Brain pericyte (primary cell): Measurements from ENCODE around the gene POLRMT.

ENCODE experiments used
- DNase-seq: peaks from one replicate; pipeline ENCODE4 v3.0.0-alpha.2; 2012; ENCODE audit warnings: low read depth, low spot score

The POLRMT gene

DNA sequence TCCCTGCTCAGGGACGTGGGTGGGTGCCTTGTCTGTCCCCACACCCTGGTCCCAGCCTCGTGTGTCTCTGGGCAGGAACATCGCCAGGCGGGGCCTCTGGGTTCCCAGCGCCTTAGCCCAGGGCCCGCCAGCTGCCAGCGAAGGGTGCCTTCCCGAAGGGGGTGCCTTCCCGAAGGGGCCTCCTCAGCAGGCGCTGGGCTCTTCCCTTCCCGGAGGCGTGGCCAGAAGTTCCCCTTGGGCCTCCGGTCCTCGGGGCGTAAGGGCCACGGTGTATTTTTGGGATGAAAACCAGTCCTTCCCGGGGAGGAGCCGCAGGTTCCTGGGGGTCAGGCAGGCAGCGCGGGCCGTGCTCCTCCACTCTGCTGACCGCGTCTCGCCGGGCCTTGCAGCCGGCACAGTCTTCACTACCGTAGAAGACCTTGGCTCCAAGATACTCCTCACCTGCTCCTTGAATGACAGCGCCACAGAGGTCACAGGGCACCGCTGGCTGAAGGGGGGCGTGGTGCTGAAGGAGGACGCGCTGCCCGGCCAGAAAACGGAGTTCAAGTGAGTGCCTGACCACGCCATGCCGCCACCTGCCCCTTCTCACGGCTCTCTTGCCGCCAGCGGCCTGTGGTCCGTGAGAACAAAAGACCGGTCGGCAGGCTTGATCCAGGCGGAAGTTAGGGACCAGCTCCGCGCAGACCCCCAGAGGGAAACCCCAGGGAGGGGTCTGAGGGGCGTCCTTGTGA is 54.1 kb downstream of the POLRMT start:
- DNase-seq: no peak

DNA sequence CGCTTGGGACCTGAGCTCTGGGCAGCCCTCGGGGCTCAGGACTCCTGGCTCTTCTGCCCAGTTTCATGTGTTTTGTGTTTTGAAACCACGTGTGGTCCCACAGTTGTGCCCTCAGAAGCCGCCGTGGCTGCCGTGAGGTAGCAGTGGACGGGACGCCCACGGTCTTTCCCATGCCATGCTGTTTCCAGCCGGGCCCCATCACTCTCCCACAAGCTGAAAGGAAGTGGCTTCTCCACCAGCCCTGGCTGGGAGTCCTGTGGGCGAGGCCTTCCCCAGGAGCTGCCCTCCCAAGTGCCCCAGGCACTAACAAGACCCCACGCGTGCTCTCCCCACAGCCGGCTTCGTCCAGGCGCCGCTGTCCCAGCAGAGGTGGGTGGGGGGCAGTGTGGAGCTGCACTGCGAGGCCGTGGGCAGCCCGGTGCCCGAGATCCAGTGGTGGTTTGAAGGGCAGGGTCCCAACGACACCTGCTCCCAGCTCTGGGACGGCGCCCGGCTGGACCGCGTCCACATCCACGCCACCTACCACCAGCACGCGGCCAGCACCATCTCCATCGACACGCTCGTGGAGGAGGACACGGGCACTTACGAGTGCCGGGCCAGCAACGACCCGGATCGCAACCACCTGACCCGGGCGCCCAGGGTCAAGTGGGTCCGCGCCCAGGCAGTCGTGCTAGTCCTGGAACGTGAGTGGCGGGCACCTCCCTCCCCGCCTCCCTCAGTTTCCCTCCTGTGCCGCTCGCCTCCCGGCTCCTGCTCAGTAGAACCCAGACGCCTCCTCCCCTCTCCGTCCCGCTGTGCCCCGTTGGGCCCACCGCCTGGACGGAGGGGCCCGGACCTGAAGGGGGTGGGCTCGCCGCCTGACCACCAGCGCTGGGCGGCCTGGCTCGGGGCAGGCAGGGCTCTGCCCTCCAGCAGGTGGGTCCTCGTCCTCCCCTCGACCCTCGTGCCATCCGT is 55.6 kb downstream of the POLRMT start:
- DNase-seq: no peak

DNA sequence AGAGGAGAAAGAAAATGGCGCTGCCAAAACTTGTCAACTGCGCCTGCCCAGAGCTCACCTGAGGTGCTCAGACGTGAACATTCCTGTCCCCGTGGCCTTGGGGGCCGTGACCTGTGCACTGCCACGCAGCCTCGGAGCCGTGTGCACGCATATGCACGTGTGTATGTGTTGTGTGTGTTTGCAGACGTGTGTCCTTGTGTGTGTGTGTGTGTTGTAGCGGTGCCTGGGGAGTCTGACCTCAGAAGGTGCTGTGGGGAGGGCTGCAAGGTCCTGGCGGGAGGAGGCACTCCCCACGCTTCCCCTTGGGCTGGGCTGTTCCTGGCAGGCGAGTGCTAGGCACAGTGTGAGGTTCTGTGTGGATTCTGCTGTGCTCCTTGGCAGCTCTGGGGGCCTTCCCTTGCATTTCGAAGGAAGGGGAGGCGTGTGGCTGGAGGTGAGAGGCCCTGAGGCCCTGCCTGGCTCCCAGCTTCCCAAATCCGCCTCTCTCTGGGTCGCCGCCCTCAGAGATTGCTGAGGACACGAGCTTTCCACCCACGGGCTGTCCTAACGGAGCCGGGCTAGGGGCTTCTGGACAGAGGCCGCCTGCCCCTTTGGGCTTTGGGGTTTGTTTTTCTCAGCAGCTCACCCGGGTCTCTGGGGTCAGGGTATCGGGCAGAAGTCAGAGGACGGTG is 56.4 kb downstream of the POLRMT start:
- DNase-seq: no peak

DNA sequence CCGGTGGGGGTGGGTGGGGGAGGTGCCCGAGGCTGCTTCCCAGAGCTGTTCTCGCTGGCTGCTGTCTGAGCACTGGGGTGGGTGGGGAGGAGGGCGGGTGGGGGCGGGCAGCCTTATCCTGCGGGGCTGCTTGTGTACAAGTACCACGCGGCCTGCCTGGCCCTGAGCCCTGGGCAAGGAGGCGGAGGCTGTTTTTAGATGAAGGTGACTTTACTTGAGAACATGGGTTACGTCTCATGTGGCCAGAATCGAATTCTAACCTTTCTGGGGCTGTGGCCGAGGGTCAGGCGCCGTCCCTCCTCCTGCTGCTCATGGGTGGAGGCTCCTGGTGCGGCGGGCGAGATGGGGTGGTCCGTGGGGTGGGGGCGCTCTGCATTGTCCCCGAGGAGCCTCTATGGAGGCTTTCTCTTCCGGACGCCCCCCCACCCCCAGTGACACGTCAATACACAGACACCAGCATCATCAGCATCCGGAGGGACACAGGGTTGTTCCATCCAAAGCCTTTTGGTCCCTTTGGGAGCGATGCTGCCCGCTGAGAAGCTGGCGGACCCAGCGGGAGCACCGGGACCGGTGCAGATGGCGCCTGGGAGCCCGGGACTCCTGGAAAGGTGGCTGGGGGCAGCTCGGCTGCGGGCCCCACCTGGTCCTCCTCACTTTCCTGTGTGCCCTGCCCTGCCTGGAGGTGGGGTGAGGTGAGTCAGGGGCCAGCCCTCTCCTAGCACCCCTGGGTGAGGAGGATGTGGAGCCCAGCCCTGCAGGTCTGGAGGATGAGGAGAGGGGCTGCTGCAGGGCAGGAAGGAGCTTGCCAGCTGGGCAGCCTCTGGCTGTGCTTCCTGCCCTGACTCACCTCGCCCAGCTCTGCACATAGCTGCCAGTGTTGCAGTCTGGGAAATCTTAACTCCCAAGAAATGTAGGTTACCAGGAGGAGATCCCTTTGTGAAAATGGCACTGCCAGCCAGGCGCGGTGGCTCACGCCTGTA is 57.5 kb downstream of the POLRMT start:
- DNase-seq: no peak

DNA sequence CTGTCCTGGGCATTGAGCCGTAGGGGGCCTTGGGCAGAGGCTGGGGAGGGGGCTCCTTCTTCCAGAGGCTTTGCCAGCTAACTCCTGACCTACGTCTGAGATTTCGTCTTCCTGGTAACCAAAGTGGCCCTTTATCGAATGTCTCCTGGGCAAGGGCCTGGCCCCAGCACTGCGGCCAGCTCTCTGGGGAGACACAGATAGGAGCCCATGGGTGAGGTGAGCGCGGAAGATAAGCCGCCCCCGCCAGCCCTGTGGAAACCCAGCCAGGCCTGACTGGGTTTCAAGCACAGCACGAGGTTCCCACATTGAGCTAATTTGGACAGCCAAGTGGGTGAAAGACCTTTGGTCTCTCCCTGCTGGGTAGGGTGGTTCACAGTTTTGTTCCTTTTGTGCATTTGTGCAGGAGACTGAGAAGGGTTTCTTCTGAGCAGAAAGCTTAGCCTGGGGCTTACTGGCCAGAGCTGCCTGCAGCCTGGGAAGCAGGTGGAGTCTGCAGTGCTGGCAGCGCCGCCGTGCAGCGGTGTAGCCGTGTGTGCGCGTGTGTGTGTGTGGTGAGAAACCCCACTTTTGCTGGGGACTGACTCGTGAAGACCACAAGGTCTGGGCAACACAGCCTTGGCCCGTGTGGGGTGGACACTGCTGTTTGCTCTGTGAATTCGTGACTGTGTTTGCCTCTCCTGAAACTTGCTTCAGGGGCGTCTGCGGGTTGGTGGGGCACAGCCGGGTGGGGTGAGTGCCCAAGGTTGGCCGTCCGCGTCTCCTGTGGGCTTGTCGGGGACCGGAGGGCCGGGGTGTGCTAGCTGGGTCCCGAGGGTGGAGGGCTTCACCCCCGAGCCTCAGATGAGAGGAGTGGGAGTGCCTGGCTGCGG is 58.4 kb downstream of the POLRMT start:
- no peak for DNase-seq

DNA sequence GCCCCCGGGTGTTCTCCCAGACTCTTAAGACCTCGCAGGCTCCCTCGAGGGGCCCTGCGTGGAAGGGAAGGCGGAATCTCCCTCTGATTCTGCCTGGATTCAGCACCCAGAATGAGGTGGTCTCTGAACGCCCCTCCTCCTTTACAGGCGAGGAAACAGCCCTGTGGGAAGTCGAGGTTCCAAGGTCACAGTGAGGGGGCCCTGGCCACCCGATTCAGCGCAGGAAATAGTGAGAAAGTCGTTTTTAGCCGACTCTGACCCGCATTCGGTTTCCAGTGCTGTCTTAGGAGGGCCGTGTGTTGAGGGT is 59.9 kb downstream of the POLRMT start:
- DNase-seq: no peak

DNA sequence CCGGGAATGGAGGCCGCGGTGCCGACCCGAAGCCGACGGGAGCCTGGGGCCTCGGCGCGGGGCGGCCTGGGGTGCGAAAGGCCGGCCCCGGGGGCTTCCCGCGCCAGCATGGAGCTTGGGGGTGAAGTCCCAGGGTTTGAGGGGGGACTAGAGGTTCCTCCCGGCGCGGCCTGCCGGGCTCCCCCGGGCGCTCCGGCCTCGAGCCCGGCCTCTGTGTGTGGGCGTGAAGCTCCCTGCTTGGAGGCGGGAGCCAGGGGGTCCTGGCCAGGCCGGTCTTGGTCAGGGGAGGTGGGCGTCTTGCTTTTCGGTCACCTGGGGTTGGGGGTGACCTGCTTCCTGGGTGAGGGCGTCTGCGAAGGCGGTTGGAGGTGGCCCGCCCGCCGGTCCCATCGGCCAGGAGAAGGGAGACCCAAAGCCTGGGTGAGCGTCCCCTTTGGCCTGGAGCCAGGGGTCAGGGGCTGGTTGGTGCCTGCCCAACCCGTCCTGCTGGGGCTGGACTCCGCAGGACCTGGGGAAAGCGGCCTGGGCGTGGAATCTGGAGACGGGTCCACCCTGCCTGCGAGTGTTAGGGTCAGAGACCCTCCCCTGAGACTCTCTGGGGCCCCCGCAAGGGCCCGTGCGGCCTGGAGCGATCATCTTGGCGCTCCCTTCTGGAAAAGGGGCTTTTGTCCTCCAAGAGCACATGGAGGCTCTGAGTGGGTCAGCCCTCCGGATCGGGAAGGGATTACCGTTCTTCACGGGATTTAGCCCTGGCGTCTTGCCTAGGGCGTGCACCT is 60.4 kb downstream of the POLRMT start:
- DNase-seq: no peak

DNA sequence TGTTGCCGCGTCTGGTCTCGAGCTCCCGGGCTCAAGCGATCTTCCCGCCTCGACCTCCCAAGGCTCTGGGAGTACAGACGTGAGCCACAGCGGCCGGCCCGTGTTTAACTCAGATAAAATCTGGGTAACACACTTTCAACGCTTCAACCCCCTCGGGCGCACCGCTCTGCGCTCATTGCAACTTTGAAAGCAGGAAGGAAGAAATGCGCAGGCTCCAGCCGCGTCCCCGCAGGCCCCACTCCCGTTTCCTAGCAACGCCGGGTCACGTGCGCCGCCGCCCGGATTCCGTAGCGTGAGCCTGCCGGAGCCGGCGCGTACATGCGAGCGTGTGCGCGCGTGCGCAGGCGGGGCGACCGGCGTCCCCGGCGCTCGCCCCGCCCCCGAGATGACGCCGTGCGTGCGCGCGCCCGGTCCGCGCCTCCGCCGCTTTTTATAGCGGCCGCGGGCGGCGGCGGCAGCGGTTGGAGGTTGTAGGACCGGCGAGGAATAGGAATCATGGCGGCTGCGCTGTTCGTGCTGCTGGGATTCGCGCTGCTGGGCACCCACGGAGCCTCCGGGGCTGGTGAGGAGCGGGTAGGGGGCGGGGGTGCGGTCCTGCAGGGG is 61.1 kb downstream of the POLRMT start, which contains the start of gene BSG:
Gene BSG (plus strand): TSS at position 457 of the 603 bp plus-strand sequence. CDS start 39 bp downstream, at position 496.
- DNase-seq: peak; percentile 92

DNA sequence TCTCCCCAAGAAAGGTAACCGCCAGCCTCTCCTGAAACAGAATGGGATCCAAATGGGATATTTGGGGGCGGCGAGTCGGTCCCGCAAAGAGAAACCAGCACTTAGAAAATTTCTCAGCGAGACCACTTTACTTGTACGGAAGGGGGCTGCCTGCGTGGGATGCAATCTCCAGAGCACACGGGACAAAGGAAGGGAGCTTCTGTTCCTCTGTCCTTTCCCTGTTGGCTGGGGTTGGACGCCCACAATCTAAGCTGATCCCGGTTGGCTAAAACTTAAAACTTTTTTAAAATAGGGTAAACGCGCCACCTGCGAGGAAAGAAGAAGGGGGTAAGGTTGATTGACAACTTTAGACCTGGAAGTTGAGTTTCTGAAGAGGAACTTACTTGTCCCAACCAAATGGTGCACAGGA is 61.8 kb downstream of the POLRMT start:
- no peak for DNase-seq

DNA sequence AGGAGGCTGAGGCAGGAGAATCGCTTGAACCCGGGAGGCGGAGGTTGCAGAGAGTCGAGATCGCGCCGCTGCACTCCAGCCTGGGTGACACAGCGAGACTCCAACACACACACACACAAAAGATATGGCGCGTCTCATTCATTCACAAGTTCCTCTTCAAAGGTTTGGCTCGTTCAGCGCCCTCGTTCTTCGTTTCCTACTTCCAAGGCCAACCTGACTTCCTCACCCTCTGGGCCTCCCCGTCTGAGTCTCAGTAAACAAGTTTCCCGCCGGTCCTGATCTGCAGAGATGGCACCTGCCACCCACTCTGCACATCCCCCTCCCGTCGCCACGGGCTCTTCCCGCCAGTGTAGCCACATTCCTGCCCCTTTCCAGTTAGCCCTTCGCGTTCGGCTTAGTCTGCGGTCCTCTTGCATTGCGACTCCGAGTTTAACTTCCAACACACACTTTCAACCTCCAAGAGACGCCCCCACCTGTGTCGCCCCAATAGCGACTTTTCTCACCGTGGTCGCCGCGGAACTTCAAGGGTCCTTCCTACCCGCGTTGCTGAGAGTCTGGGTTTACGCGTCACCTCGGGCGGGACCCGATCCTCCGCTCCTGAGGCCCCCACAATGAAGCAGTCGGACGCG is 62.3 kb downstream of the POLRMT start:
- DNase-seq: no peak

DNA sequence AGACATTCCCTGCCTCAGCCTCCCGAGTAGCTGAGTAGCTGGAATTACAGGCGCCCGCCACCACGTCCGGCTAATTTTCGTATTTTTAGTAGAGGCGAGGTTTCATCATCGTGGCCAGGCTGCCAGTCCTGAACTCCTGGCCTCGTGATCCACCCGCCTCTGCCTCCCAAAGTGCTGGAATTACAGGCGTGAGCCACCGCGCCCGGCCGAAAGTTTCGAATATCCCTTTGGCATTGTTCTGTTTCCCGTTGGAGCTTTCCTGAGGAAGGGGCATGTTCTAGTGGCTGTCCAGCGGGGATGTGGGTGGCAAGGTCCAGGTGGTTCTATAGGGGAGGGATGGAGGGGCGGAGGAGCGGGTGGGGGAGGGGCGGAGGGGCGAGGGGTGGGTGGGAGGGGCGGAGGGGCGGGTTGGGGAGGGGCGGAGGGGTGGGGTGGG is 63.1 kb downstream of the POLRMT start:
- no peak for DNase-seq

DNA sequence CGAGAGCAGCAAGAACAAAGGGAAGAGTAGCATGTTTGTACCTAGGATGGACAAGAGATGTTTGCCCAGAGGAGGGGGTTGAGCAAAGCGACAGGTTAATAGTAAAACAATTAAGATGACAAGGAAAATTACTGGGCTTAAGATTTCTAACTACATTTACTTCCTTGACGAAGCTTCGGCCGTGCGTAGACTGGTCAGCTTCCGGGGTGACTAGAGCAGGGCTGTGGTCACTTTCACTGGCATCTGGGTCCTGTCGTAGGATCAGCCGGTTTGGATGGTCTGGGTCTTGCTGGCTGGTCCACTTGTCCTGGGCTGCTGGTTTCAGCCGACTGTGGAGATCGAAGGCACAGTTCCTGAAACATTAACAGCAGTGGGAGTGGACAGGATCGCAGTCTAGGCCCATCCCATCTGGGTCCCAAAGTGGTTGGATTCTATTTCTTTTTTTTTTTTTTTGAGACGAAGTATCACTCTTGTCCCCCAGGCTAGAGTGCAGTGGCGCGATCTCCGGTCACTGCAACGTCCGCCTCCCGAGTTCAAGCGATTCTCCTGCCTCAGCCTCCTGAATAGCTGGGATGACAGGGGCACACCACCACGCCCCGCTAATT is 65.9 kb downstream of the POLRMT start:
- DNase-seq: no peak
